GM19240 (cell line): ENCODE results near the gene CCNL2.
A peak's percentile ranks its signal among the peaks of the same experiment; 100 is the strongest.

ENCODE experiments used
- DNase-seq: peaks from one replicate; pipeline ENCODE4 v3.0.0; 2011; ENCODE audit warnings: low spot score; ENCODE audit not compliant: insufficient read length

CCNL2 gene

DNA sequence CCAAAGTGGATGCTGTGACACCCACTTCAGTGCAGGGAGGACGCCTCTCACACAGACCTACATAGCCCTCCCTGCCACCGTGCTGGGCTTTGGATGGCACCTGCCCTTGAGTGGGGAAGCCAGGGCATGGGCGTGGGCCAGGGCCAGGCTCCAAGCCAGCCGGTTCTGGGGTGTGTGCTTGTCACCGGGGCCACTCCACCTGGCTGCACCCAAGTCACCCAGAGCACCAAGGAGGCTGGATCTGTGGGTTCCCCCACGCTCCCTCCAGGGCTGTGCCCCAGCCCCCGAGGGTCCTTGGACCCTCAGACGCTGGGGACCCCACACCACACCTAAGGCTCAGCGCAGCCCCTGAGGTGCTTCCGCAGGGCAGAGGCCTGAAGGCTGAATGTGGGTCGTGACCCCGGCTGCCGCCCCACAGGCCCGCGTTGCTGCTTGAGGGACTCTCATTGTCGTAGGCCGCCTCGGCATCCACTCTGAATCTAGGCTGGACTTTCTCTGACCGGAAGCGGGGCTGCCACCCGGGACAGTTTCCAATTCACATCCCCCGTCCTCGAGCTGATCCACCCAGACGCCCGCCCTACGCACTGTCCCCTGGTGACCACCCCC is 42.2 kb downstream of the CCNL2 start:
- DNase-seq = no peak

- no peak for DNase-seq
Measured at GRCh38 chr1:1356166-1356795, 42.9 kb downstream of the CCNL2 start.

DNA sequence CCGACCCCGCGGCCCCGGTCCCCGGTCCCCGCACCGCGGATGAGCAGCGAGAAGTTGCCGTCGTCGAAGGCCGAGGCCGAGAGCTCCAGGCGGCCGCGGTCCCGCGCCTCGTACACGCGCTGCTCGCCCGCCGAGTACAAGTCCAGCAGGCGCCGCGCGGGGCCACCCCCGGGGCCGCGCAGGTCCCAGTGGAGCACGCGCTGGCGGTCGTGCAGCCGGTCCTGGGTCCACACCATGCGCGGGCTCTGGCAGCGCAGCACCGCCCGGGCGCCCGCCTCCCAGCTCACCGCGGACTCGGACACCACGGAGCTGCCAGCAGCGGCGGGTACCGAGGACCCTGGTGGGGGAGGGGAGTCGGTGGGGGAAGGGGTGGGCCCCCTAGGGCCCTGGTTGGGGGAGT is 43.7 kb downstream of the CCNL2 start:
- no peak for DNase-seq

- no peak for DNase-seq
Measured at GRCh38 chr1:1354271-1355247, 44.6 kb downstream of the CCNL2 start.

DNA sequence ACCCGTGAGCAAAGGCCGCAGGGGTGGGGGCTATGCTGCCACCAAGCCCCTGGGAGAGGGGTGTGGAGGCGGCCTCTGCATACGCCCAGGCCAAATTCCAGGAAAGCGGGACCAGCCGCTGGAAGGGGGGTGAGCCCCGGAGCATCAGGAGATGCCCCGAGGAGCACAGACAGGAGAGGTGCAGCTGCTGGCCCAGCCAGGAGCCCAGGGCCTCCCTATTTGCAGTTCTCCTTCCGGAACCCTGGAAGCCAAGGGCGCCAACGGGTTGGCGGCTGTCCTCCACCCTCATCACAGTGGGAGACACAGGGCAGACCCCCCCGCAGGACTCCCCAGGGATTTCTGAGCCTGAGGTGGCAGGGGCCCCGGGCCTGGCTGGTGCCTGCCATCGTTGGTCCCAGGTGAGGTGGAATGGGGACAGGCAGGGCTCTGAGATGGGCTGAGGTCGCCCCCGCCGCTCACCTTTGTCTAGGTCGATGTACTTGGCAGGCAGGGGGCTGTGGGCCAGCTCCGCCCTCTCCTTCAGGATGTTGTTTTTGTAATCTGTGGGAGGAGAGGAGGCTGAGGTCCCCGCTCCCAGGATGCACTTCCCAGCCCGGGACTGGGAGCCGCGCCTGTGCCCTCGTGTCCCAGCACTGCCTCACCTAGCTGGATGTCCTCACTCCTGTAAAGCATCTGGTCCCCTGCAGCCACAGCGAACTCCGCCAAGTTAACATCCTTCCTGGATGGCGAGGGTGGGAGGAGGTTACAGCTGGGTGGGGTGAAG is 45.6 kb downstream of the CCNL2 start:
- DNase-seq = no peak

GRCh38 chr1:1352786-1353388 is 46.2 kb downstream of the CCNL2 start:
- no peak for DNase-seq

GRCh38 chr1:1351511-1352427 is 47.4 kb downstream of the CCNL2 start:
- no peak for DNase-seq

DNA sequence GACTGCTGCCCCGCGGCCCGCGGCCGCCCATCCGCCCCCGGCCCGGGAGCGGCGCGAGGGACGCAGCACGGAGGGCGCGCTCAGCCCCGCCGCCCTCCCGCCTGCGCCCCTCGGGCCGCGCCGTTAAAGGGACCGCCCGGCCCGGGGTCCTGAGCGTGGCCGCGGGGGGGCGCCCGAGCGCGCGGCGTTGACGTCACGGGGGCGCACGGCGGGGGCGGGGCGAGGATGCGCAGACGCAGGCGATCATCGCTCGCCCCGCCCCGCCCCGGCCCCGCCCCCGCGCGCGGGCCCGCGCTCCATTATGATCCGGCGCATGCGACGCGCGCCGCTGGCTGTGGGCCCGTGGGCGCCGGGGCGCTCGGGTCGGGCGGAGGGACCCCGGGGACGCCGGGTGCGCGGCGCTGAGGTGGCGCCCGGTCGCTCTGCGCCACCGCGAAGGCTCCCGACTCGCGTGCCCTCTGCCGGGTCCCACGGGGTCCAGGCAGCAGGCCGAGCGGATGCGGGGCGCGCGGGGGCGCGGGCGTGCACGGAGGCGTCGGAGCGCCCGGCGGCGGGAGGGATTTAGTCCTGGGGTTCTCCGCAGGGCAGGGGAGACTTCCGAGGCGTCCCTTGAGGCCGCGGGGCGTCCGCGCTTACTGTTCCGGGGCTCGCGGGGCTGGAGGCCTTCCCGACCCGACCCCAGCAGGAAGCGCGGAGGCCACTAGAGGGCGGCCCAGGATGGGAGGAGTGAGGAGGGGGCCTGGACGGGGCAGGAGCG is 49.7 kb downstream of the CCNL2 start, which contains the start of gene DVL1:
Gene DVL1, minus strand, starts transcription at position 163 of the 757 bp plus-strand sequence. CDS start 353 bp downstream, outside the sequence.
- peak; percentile 93 for DNase-seq

- no peak for DNase-seq
Measured at GRCh38 chr1:1348420-1349255, 50.5 kb downstream of the CCNL2 start.

- DNase-seq = no peak
Measured at GRCh38 chr1:1347663-1348419, 51.3 kb downstream of the CCNL2 start.

DNA sequence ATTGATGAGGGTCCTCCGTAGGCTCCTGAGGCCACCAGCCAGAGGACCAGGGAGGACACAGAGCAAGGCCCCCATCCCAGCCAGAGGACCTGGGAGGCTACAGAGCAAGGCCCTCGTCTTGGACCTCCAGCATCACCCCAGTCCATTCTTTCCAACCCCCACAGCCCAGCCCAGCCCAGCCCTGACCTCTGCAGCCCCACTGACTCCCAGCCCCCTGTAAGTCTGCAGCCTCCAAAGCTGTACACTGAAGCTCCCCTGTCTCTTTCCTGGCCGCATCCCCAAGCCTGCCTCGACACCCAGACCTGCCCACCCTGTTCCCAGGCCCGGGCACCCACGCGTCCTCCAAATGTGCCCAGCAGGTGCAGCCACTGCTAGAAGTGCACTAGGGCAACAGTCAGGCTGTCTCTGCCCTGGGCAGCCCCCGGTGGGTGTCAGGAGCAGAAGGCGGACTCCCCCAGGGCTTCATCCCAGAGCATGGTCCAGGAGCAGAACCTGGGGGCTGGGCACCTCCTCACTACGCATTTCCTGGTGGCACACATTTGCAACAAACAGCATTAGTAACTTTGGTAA is 52.0 kb downstream of the CCNL2 start:
- DNase-seq = no peak

- no peak for DNase-seq
Measured at GRCh38 chr1:1346501-1346890, 52.6 kb downstream of the CCNL2 start.

DNA sequence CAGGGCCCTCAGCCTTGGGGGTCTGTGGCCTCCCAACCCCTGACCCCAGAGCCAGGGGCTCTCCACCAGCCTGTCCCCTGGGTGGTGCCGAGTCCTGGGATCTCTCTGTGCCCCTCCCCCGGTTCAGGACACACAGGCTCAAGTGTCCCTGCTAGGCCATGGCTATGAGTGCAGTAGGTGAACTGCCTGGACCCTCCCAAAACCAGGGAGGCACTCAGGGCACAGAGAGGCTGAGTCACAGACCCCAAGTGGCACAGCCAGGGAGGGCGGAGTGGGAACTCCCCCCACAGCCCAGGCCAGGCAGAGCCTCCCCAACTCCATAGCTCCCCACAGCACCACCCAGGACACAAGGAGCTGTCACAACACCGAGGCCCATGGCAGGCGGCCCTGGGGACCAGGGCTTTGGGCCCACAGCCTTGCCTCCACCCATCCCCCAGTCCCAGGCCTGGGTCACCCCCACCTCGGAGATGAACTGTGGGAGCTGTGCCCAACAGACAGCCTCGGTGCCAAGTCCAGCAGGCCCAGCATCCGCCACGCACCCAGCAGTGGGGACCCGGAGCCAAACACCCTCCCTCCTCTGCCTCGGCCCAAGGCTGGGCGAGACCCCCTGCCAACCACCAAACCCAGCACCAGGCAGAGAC is 53.2 kb downstream of the CCNL2 start:
- no peak for DNase-seq

- DNase-seq = no peak
Measured at GRCh38 chr1:1345384-1345783, 53.8 kb downstream of the CCNL2 start.

DNA sequence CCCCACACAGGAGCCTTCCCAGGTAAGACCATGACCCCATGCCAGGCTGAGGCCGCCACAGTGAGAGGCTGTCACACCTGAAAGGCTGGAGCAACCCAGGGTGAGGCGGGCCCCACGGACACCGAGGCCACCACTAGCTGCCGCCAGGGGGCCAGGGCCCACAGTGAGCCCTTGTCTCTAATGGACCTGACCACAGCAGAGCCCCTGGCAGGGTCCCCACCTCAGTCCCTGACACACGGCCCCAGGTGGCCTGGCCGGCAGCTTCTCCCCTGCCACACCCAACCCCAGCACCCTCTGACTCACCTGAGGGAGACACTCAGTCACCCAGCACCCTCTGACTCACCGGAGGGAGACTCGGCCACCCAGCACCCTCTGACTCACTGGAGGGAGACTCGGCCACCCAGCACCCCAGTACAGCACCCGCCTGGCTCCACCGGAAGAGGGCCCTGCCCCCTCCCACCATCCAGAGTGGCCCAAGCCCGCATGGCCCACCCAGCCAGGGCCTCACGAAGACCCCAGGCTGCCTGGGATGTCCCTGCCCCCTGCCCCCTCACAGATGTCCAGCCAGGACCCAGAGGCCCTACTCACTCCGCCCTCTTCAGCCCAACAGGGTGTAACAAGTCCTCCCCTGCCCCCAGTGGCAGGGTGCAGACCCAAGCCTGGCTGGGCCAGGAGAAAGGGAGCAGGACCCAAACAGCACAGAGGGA is 54.3 kb downstream of the CCNL2 start:
- no peak for DNase-seq

DNA sequence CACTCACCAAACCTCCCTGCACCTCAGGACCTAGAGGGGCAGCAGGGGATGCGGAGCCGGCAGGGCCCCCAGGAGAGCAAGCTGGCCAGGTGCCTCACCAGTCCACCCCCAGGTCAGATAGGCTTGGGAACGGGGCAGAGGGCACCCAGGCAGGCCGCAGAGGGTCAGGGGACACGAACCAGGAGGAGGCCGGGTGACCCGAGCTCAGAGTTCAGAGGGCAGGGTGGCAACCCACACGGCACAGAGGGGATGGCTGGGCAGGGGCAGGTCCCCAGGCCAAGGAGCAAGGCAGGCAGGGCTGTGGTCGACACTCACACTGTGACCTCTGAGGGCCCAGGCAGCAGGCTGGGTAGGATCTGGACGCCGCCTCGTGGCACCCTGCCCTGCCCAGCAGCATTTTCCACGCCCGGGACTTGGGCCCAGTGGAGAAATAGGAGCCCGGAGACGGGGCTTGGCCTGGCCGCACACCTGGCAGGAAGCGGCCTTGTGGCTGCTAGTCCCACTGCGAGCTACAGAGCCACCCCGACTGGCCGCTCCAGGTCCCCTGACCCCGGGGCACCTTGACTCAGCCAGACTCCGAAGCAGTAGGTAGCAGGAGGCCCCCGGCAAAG is 55.2 kb downstream of the CCNL2 start:
- no peak for DNase-seq
